Loucy (cell line): ENCODE measurements around the gene SOX4.

ENCODE experiments used
- H2AFZ ChIP-seq: fragments of 200-600 bp; sonication (generic); 2 replicates; pipeline ENCODE4 v1.6.0; 2016; ENCODE audit warnings: antibody characterized with exemption, mild to moderate bottlenecking, low read length, moderate library complexity
- H3F3A ChIP-seq: fragments of 200-600 bp; 2 replicates; pipeline ENCODE4 v1.6.0; 2016; ENCODE audit warnings: antibody characterized with exemption, low read depth, mild to moderate bottlenecking
- H3K27me3 ChIP-seq: fragments of 200-600 bp; sonication (generic); 2 replicates; pipeline ENCODE4 v1.6.1; 2014; ENCODE audit warnings: low read length, mild to moderate bottlenecking; ENCODE audit not compliant: insufficient read depth, poor library complexity, severe bottlenecking
- H3K36me3 ChIP-seq: fragments of 200-600 bp; sonication (generic); 2 replicates; pipeline ENCODE4 v1.6.1; 2016; ENCODE audit warnings: low read length; ENCODE audit not compliant: insufficient read depth
- H3K4me1 ChIP-seq: fragments of 200-600 bp; sonication (generic); 2 replicates; pipeline ENCODE4 v1.5.1; 2014; ENCODE audit warnings: low read length, mild to moderate bottlenecking; ENCODE audit not compliant: insufficient read depth, poor library complexity, severe bottlenecking
- H3K4me2 ChIP-seq: fragments of 200-600 bp; sonication (generic); 2 replicates; pipeline ENCODE4 v1.6.0; 2014; ENCODE audit warnings: antibody characterized with exemption, low read length, low read depth, mild to moderate bottlenecking; ENCODE audit not compliant: poor library complexity, severe bottlenecking
- H3K4me3 ChIP-seq: fragments of 200-600 bp; sonication (generic); 2 replicates; pipeline ENCODE4 v1.5.1; 2014; ENCODE audit warnings: low read length, mild to moderate bottlenecking, mixed read lengths; ENCODE audit not compliant: poor library complexity, severe bottlenecking
- H3K79me2 ChIP-seq: fragments of 200-600 bp; sonication (generic); 2 replicates; pipeline ENCODE4 v1.6.1; 2014; ENCODE audit warnings: low read length; ENCODE audit not compliant: insufficient read depth
- H3K9ac ChIP-seq: fragments of 200-600 bp; sonication (generic); 2 replicates; pipeline ENCODE4 v1.6.0; 2014; ENCODE audit warnings: mild to moderate bottlenecking, low read depth, low read length, moderate library complexity; ENCODE audit not compliant: poor library complexity, severe bottlenecking
- H3K9me2 ChIP-seq: fragments of 200-600 bp; sonication (generic); replicated peaks from 2 replicates; pipeline ENCODE4 v1.6.1; 2016; ENCODE audit warnings: low read depth, low read length, mixed read lengths
- H3K9me3 ChIP-seq: fragments of 200-600 bp; sonication (generic); 2 replicates; pipeline ENCODE4 v1.6.1; 2014; ENCODE audit warnings: mild to moderate bottlenecking, antibody characterized with exemption, low read length, low read depth; ENCODE audit not compliant: insufficient read depth
- H4K20me1 ChIP-seq: fragments of 200-600 bp; sonication (generic); 2 replicates; pipeline ENCODE4 v1.6.0; 2014; ENCODE audit warnings: antibody characterized with exemption, low read length, mild to moderate bottlenecking; ENCODE audit not compliant: insufficient read depth, poor library complexity, severe bottlenecking
- CTCF ChIP-seq: fragments of 200-600 bp; sonication (generic); conservative IDR thresholded peaks from 2 replicates; pipeline ENCODE4 v1.5.1; 2014; ENCODE audit warnings: mild to moderate bottlenecking, antibody characterized with exemption, low read length
- EZH2phosphoT487 ChIP-seq: fragments of 200-600 bp; IDR thresholded peaks from 2 replicates; pipeline ENCODE4 v1.6.1; 2018; ENCODE audit warnings: antibody characterized with exemption, mild to moderate bottlenecking, moderate library complexity, borderline replicate concordance

Gene SOX4

GRCh38 chr6:21609881-21610329, 16.4 kb downstream of the SOX4 start:
- peaks cover 3% of the 10 kb centered on the region for H3F3A ChIP-seq
- no peak overlapping the region for H3K4me3 ChIP-seq
- H3K4me2 ChIP-seq = no peak overlapping the region
- H3K79me2 ChIP-seq = peaks cover 28% of the 10 kb centered on the region
- no peaks in the 10 kb centered on the region for H3K9me3 ChIP-seq
- no peaks in the 10 kb centered on the region for H3K36me3 ChIP-seq
- H3K9me2 ChIP-seq = no peaks in the 10 kb centered on the region
- no peak for TF ChIP-seq CTCF
- TF ChIP-seq EZH2phosphoT487 = no peak
- no peaks in the 10 kb centered on the region for H4K20me1 ChIP-seq
- no peaks in the 10 kb centered on the region for H3K27me3 ChIP-seq
- peaks cover 25% of the 10 kb centered on the region for H3K4me1 ChIP-seq
- H2AFZ ChIP-seq = no peak overlapping the region
- H3K9ac ChIP-seq = no peak overlapping the region

- Histone ChIP-seq H3K4me1 (peaks cover 25% of the 10 kb centered on the region), H2AFZ (no peak overlapping the region), H3F3A (no peaks in the 10 kb centered on the region), H3K4me2 (no peak overlapping the region), H3K79me2 (peaks cover 24% of the 10 kb centered on the region), H3K9me3 (no peaks in the 10 kb centered on the region), H3K9ac (no peak overlapping the region), H3K9me2 (no peaks in the 10 kb centered on the region), H3K4me3 (no peak overlapping the region), H3K36me3 (no peaks in the 10 kb centered on the region), H4K20me1 (no peaks in the 10 kb centered on the region), H3K27me3 (no peaks in the 10 kb centered on the region)
- no peak for TF ChIP-seq EZH2phosphoT487
- TF ChIP-seq CTCF = no peak
These were observed 16.8 kb downstream of the SOX4 start for GRCh38 chr6:21610341-21610740.

- no peaks in the 10 kb centered on the region for H3K36me3 ChIP-seq
- TF ChIP-seq CTCF (no peak), EZH2phosphoT487 (no peak)
- no peaks in the 10 kb centered on the region for H3F3A ChIP-seq
- H3K4me2 ChIP-seq = no peak overlapping the region
- H3K9me2 ChIP-seq = no peaks in the 10 kb centered on the region
- H3K9ac ChIP-seq = no peak overlapping the region
- no peaks in the 10 kb centered on the region for H4K20me1 ChIP-seq
- H2AFZ ChIP-seq = peak overlapping the region; percentile 3; the same call in 1 of the 2 replicates
- peaks cover 33% of the 10 kb centered on the region for H3K4me1 ChIP-seq
- H3K4me3 ChIP-seq = no peak overlapping the region
- peaks cover 12% of the 10 kb centered on the region for H3K79me2 ChIP-seq
- H3K27me3 ChIP-seq = no peaks in the 10 kb centered on the region
- no peaks in the 10 kb centered on the region for H3K9me3 ChIP-seq
These were observed 17.9 kb downstream of the SOX4 start for GRCh38 chr6:21611485-21611884.
